Measurements from ENCODE around the gene COL19A1. TPM values are rescaled to one million over a fixed set of nuclear protein-coding genes. Genes with fewer than 3 reads are reported as not detected.

Gene COL19A1
- total and polyA plus RNA-seq, 4 donors: 0.09 to 4.4 (median 0.80) TPM; not detected in 1

DNA sequence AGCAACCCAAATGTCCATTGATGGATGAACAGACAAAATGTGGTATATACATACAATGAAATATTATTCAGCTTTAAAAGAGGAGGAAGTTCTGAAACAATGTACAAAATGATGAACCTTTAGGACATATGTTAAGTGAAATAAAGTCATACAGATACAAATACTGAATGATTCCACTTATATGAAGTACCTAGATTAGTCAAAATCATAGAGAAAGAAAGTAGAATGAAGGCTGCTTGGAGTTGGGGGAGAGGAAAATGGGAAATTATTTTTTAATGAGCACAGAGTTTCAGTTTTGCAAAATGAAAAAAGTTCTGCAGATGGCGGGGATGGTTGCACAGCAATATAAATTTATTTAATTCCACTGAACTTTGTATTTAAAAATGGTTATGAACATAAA lies 12.4 kb downstream of the COL19A1 start:
- no peaks in the 10 kb centered on the region for H3K9me3 ChIP-seq (ENCODE audit: control insufficient read depth in 4 of 4, insufficient read depth in 3 of 4, low read length in 3 of 4)
- 95 to 98% methylated on average over 1 of the region's 1 CpG for WGBS, 2 donors
- no peaks in the 10 kb centered on the region for H3K27me3 ChIP-seq (ENCODE audit: control insufficient read depth in 3 of 3, insufficient read depth in 3 of 3, low read length in 2 of 3)
- TF ChIP-seq, protein P1, sequence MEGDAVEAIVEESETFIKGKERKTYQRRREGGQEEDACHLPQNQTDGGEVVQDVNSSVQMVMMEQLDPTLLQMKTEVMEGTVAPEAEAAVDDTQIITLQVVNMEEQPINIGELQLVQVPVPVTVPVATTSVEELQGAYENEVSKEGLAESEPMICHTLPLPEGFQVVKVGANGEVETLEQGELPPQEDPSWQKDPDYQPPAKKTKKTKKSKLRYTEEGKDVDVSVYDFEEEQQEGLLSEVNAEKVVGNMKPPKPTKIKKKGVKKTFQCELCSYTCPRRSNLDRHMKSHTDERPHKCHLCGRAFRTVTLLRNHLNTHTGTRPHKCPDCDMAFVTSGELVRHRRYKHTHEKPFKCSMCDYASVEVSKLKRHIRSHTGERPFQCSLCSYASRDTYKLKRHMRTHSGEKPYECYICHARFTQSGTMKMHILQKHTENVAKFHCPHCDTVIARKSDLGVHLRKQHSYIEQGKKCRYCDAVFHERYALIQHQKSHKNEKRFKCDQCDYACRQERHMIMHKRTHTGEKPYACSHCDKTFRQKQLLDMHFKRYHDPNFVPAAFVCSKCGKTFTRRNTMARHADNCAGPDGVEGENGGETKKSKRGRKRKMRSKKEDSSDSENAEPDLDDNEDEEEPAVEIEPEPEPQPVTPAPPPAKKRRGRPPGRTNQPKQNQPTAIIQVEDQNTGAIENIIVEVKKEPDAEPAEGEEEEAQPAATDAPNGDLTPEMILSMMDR (IDR thresholded peaks at IDR 0.05; ENCODE audit: control extremely low read depth, extremely low read depth): no peak
- no peak for DNase-seq
- ATAC-seq (ENCODE audit: insufficient read depth, low FRiP score): no peak
- no peak overlapping the region for H3K9ac ChIP-seq (ENCODE audit: insufficient read depth in 1 of 2, low read length in 2 of 2)
- no peak overlapping the region for H3K4me3 ChIP-seq
- peaks cover 0 to 6% (median 0%) of the 10 kb centered on the region in 5 donors for H3K4me1 ChIP-seq (ENCODE audit: control insufficient read depth in 5 of 5, insufficient read depth in 5 of 5, low read length in 5 of 5)
- no peaks in the 10 kb centered on the region for H3K36me3 ChIP-seq (ENCODE audit: control insufficient read depth in 4 of 4, insufficient read depth in 4 of 4, low read length in 4 of 4)
- H3K27ac ChIP-seq (ENCODE audit: low read depth in 1 of 2, low read length in 1 of 2): no peak overlapping the region

DNA sequence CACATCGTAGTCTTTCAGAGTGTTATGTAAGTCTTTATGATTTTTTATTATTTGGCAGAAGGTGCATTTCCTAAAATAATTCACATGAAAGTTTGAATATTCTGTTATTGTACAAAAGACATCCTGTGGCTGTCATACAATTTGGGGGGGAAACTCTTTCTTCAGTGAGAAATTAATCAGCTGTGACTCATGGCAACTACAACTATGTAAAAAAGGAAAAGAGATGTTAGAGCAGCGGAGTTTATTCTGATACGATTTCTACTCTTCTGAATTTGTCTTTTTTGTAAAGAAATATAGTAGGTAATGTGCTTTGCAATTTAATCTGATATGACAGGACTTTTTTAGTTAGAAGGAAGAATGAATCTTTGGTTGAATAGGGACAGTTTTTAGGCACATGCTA lies 14.2 kb downstream of the COL19A1 start:
- ATAC-seq (ENCODE audit: insufficient read depth, low FRiP score) (no peak), DNase-seq (peak in 2 of 3 donors; percentile 42 to 71)
- Histone ChIP-seq H3K27ac (ENCODE audit: low read depth in 1 of 2, low read length in 1 of 2) (no peak overlapping the region), H3K27me3 (ENCODE audit: control insufficient read depth in 3 of 3, insufficient read depth in 3 of 3, low read length in 2 of 3) (no peaks in the 10 kb centered on the region), H3K9me3 (ENCODE audit: control insufficient read depth in 4 of 4, insufficient read depth in 3 of 4, low read length in 3 of 4) (no peaks in the 10 kb centered on the region), H3K9ac (ENCODE audit: insufficient read depth in 1 of 2, low read length in 2 of 2) (no peak overlapping the region), H3K4me1 (ENCODE audit: control insufficient read depth in 5 of 5, insufficient read depth in 5 of 5, low read length in 5 of 5) (peaks cover 0 to 6% (median 0%) of the 10 kb centered on the region in 5 donors), H3K4me3 (no peak overlapping the region), H3K36me3 (ENCODE audit: control insufficient read depth in 4 of 4, insufficient read depth in 4 of 4, low read length in 4 of 4) (no peaks in the 10 kb centered on the region)
- WGBS, 2 donors: 61 to 71% methylated on average over 3 of the region's 3 CpGs
- TF ChIP-seq, protein P1 (IDR thresholded peaks at IDR 0.05; ENCODE audit: control extremely low read depth, extremely low read depth): no peak

GRCh38 chr6:69881322-69882151 lies 15.2 kb downstream of the COL19A1 start:
- no peaks in the 10 kb centered on the region for H3K9me3 ChIP-seq (ENCODE audit: control insufficient read depth in 4 of 4, insufficient read depth in 3 of 4, low read length in 3 of 4)
- H3K27ac ChIP-seq (ENCODE audit: low read depth in 1 of 2, low read length in 1 of 2): no peak overlapping the region
- H3K4me1 ChIP-seq (ENCODE audit: control insufficient read depth in 5 of 5, insufficient read depth in 5 of 5, low read length in 5 of 5): peaks cover 0 to 6% (median 0%) of the 10 kb centered on the region in 5 donors
- no peak for DNase-seq
- no peaks in the 10 kb centered on the region for H3K27me3 ChIP-seq (ENCODE audit: control insufficient read depth in 3 of 3, insufficient read depth in 3 of 3, low read length in 2 of 3)
- 45 to 57% methylated on average over 10 of the region's 10 CpGs for WGBS, 2 donors
- no peak for ATAC-seq (ENCODE audit: insufficient read depth, low FRiP score)
- no peak overlapping the region for H3K9ac ChIP-seq (ENCODE audit: insufficient read depth in 1 of 2, low read length in 2 of 2)
- H3K4me3 ChIP-seq: no peak overlapping the region
- H3K36me3 ChIP-seq (ENCODE audit: control insufficient read depth in 4 of 4, insufficient read depth in 4 of 4, low read length in 4 of 4): no peaks in the 10 kb centered on the region
- TF ChIP-seq, protein P1 (IDR thresholded peaks at IDR 0.05; ENCODE audit: control extremely low read depth, extremely low read depth): no peak
